ENCODE data around the gene DEXI.
A peak's percentile ranks its signal among the peaks of the same experiment; 100 is the strongest.
"Not testable (repeated sequence)": the region's sequence is repeated elsewhere in the genome, so short reads cannot be mapped to it uniquely, and the experiment has no call there.

The DEXI gene

GRCh38 chr16:10925285-10925684 is 17.0 kb downstream of the DEXI start:
- not testable (repeated sequence) for DNase-seq

GRCh38 chr16:10923650-10924214 is 18.5 kb downstream of the DEXI start:
- DNase-seq: no peak

- no peak for DNase-seq
Observed at GRCh38 chr16:10923146-10923649, 19.1 kb downstream of the DEXI start.

- DNase-seq: no peak
Observed at GRCh38 chr16:10922328-10923145, 19.7 kb downstream of the DEXI start.

GRCh38 chr16:10921536-10922327 is 20.5 kb downstream of the DEXI start:
- DNase-seq: no peak

- DNase-seq: no peak
Observed at GRCh38 chr16:10920726-10921427, 21.4 kb downstream of the DEXI start.

- DNase-seq: no peak
Observed at GRCh38 chr16:10919003-10919351, 23.3 kb downstream of the DEXI start.

GRCh38 chr16:10918294-10919002 is 23.8 kb downstream of the DEXI start:
- DNase-seq: peak; percentile 86

GRCh38 chr16:10916534-10916933 is 25.7 kb downstream of the DEXI start:
- DNase-seq: no peak

- no peak for DNase-seq
Observed at GRCh38 chr16:10911267-10911666, 31.0 kb downstream of the DEXI start.

- no peak for DNase-seq
Observed at GRCh38 chr16:10907757-10908045, 34.6 kb downstream of the DEXI start.

- DNase-seq: no peak
Observed at GRCh38 chr16:10906914-10907756, 35.1 kb downstream of the DEXI start.

GRCh38 chr16:10906482-10906881 is 35.8 kb downstream of the DEXI start:
- no peak for DNase-seq

GRCh38 chr16:10902999-10903398 is 39.3 kb downstream of the DEXI start:
- no peak for DNase-seq

GRCh38 chr16:10897134-10897533 is 45.1 kb downstream of the DEXI start:
- no peak for DNase-seq

- DNase-seq: no peak
Observed at GRCh38 chr16:10896723-10897122, 45.5 kb downstream of the DEXI start.

- DNase-seq: no peak
Observed at GRCh38 chr16:10896165-10896564, 46.1 kb downstream of the DEXI start.

GRCh38 chr16:10895053-10895946 is 47.0 kb downstream of the DEXI start:
- DNase-seq: no peak

GRCh38 chr16:10892782-10893318 is 49.4 kb downstream of the DEXI start:
- DNase-seq: no peak

GRCh38 chr16:10889855-10890254 is 52.4 kb downstream of the DEXI start:
- no peak for DNase-seq
